AG04450 (cell line): Measurements from ENCODE around the gene EGFL8. TPM values are rescaled to one million over a fixed set of nuclear protein-coding genes. Genes with fewer than 3 reads are reported as not detected.
A peak's percentile ranks its signal among the peaks of the same experiment; 100 is the strongest.

ENCODE experiments used
- CTCF ChIA-PET: fragments of 300-600, 350-600 bp; formaldehyde crosslinking; extraction: SDS; loops from one replicate; lab custom pipeline; 2022; ENCODE audit warnings: antibody characterized with exemption, inconsistent platforms; lab: Charles Lee
- POLR2A ChIA-PET: fragments of 350-600 bp; formaldehyde crosslinking; extraction: SDS; loops from one replicate; lab custom pipeline; 2021; ENCODE audit warnings: antibody characterized with exemption, inconsistent platforms; lab: Yijun Ruan, JAX
- DNase-seq: peaks from one replicate; pipeline ENCODE4 v3.0.0-alpha.2; 2011; ENCODE audit warnings: low read depth, low spot score
- H3K27ac ChIP-seq: one replicate; pipeline ENCODE4 v1.5.1; 2012; ENCODE audit warnings: low read depth, low read length, control low read depth
- H3K27me3 ChIP-seq: one replicate; pipeline ENCODE4 v1.6.0; 2012; ENCODE audit warnings: low read length; ENCODE audit not compliant: control insufficient read depth, insufficient read depth
- H3K4me3 ChIP-seq: 2 replicates; pipeline ENCODE4 v1.5.1; 2011; ENCODE audit warnings: mild to moderate bottlenecking, low read depth, low read length, control low read depth
- H3K9me3 ChIP-seq: 2 replicates; pipeline ENCODE4 v1.5.1; 2012; ENCODE audit warnings: low read length; ENCODE audit not compliant: control insufficient read depth, insufficient read depth
- polyA plus RNA-seq: library from polyadenylated mRNA; depleted of rRNA; stranded (reverse); fragments of >200 nt; gene quantifications from 2 replicates; pipeline ENCODE4 v1.2.3, GENCODE V29; 2011
- TF ChIP-seq, protein P1 (sequence below): IDR thresholded peaks from 2 replicates; pipeline ENCODE4 v1.5.1; 2011; ENCODE audit warnings: low read depth, low read length, control low read depth, inconsistent platforms

EGFL8 gene
- polyA plus RNA-seq, 1 experiment, result 2.8 TPM

DNA sequence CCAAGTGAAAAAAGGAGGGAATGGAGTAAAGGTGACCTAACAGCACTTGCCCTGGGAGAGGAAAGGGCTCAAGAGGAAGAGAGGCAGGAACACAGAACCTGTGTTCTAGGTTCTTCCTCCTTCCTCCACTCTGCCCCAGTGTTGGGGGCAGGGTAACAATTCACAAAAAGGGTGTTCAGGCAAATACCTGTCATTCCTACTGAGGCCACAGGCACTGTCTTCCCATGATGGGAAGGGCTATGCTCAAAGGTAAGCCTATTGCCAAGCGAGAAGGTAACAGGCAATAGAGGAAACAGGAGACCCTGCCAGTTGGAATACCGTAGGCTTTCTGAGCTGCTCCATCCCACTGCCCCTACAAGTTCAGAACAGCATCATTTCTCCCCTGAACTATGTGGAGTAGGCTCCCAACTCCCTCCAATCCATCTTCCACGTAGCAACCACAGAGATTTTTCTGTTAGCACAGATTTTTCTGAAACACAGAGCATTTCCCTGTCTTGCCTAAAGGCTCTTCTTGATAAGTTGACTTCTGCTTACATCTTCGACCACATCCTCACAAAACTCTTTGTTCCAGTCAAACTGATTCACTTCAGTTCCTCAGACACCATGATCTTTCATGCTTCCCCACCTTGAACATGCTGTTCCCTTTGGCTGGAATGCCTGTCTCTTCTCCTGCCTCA lies 8.8 kb downstream of the EGFL8 start:
- POLR2A ChIA-PET, result interaction anchor here (0.9 kb wide), 1 partner anchor 8 kb away, joined by 8 read pairs; no protein-coding TSS in a partner anchor
- peaks cover 3% of the 10 kb centered on the region; the same call in 1 of the 2 replicates for H3K9me3 ChIP-seq
- no peak overlapping the region for H3K4me3 ChIP-seq
- CTCF ChIA-PET, result interaction anchor here (1.3 kb wide), 1 partner anchor 55 kb away, joined by 4 read pairs; no protein-coding TSS in a partner anchor
- TF ChIP-seq, protein P1, sequence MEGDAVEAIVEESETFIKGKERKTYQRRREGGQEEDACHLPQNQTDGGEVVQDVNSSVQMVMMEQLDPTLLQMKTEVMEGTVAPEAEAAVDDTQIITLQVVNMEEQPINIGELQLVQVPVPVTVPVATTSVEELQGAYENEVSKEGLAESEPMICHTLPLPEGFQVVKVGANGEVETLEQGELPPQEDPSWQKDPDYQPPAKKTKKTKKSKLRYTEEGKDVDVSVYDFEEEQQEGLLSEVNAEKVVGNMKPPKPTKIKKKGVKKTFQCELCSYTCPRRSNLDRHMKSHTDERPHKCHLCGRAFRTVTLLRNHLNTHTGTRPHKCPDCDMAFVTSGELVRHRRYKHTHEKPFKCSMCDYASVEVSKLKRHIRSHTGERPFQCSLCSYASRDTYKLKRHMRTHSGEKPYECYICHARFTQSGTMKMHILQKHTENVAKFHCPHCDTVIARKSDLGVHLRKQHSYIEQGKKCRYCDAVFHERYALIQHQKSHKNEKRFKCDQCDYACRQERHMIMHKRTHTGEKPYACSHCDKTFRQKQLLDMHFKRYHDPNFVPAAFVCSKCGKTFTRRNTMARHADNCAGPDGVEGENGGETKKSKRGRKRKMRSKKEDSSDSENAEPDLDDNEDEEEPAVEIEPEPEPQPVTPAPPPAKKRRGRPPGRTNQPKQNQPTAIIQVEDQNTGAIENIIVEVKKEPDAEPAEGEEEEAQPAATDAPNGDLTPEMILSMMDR, result no peak
- no peak for DNase-seq
- H3K27me3 ChIP-seq, result no peaks in the 10 kb centered on the region
- peak overlapping the region; percentile 11 for H3K27ac ChIP-seq

- no peak for DNase-seq
- Histone ChIP-seq H3K9me3 (peaks cover 3% of the 10 kb centered on the region; the same call in 1 of the 2 replicates), H3K27me3 (no peaks in the 10 kb centered on the region), H3K27ac (no peak overlapping the region), H3K4me3 (no peak overlapping the region)
- ChIA-PET POLR2A (no interaction called here), CTCF (interaction anchor here (1.3 kb wide), 1 partner anchor 56 kb away, joined by 4 read pairs; no protein-coding TSS in a partner anchor)
- TF ChIP-seq, protein P1, result no peak
Measured at GRCh38 chr6:32174416-32174815, 10.0 kb downstream of the EGFL8 start.

DNA sequence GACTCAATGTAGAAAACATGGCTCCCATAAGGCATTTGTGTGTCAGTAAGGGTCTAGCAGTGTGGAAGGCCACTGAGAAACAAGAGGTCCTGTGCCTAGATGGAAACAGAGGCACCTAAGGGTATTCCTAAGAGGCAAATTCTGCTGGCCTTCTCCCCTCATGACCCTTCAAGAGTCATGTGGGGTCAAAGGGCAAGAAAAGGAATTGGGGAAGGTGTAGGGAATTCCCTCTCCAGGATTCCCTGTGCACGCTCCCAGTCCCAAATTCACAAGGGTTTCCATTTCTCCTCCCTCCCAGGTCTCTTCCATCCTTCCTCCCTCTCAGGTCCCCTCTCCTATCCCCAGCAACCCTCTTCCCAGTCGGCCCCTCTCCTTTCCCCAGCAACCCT lies 10.9 kb downstream of the EGFL8 start:
- H3K27ac ChIP-seq, result no peak overlapping the region

GRCh38 chr6:32175711-32176475 lies 11.5 kb downstream of the EGFL8 start, which contains the start of gene AGPAT1:
TSS of gene AGPAT1 (minus strand) at chr6:32176084. CDS start at chr6:32171496, 4,588 bp downstream.
- Histone ChIP-seq H3K4me3 (peak within 1 kb of the TSS; percentile 97), H3K27ac (peak within 1 kb of the TSS; percentile 99), H3K27me3 (no peaks in the 10 kb centered on the region), H3K9me3 (peaks cover 3% of the 10 kb centered on the region; the same call in 1 of the 2 replicates)
- peak; percentile 96 for DNase-seq
- CTCF ChIA-PET, result interaction anchor here (0.7 to 1.4 kb wide), 2 partner anchors 20 to 57 kb away, joined by 6 read pairs; no protein-coding TSS in a partner anchor
- TF ChIP-seq, protein P1, result no peak
- POLR2A ChIA-PET, result interaction anchor here (0.6 to 0.9 kb wide), 3 partner anchors 17 to 206 kb away, joined by 3 to 5 read pairs (median 3); partner anchors contain the start of gene ATF6B

More for the DNA sequence above, 10.9 kb downstream of the EGFL8 start:
- POLR2A ChIA-PET, result no interaction called here
- TF ChIP-seq, protein P1, result no peak
- no peaks in the 10 kb centered on the region for H3K27me3 ChIP-seq
- CTCF ChIA-PET, result no interaction called here
- H3K9me3 ChIP-seq, result peaks cover 3% of the 10 kb centered on the region; the same call in 1 of the 2 replicates
- no peak for DNase-seq
- peak overlapping the region; percentile 97 for H3K4me3 ChIP-seq
